ENCODE measurements around the gene AHRR.

The AHRR gene

DNA sequence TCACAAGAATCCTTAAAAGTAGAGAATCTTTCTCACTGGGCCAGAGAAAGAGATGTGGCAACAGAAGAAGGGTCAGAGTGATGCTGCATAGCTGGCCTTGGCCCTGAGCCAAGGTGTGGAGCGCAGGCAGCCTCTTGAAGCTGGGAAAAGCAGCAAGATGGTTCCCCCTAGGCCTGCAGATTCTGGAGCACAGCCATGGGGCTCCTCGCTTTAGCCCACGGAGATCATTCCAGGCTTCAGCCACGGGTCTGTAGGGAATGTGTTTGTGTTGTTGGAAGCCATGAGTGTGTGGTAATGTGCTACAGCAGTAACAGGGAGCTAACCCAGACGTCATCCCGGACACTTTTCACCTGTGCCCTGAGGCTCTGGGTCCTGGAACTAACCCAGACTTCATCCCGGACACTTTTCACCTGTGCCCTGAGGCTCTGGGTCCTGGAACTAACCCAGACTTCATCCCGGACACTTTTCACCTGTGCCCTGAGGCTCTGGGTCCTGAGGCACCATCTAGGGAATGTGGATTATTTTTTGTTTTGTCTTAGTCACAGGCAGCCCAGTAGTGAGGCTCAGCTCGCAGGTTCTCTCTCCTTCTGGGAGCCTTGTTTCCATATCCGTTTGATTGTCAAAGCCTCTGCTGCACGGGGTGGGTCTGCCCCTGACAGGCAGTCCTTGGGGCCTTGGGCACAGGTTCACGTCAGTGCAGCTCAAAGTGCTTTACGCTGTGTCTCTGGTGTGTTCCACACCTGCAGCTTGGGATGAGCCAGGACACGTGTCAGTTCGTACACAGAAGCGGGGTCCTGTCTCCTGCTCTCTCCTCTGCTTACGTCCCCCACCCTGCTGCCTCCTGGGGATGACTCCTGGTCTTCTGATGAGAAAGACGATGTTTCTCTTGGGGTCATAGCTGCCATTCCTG is 65.2 kb downstream of the AHRR start:
- Histone ChIP-seq H3K4me1 (ENCODE audit: control insufficient read depth, insufficient read depth, low read length) (no peaks in the 10 kb centered on the region), H3K9me3 (ENCODE audit: control insufficient read depth, insufficient read depth, low read length) (no peaks in the 10 kb centered on the region), H3K36me3 (ENCODE audit: control insufficient read depth, insufficient read depth, low read length) (no peaks in the 10 kb centered on the region), H3K27me3 (ENCODE audit: control insufficient read depth, insufficient read depth, low read length) (no peaks in the 10 kb centered on the region; the same call in 1 of the 2 replicates), H3K27ac (ENCODE audit: low read depth, low read length) (no peak overlapping the region), H3K9ac (ENCODE audit: low read depth, low read length) (no peak overlapping the region), H3K4me3 (ENCODE audit: low read depth, low read length) (no peak overlapping the region)

DNA sequence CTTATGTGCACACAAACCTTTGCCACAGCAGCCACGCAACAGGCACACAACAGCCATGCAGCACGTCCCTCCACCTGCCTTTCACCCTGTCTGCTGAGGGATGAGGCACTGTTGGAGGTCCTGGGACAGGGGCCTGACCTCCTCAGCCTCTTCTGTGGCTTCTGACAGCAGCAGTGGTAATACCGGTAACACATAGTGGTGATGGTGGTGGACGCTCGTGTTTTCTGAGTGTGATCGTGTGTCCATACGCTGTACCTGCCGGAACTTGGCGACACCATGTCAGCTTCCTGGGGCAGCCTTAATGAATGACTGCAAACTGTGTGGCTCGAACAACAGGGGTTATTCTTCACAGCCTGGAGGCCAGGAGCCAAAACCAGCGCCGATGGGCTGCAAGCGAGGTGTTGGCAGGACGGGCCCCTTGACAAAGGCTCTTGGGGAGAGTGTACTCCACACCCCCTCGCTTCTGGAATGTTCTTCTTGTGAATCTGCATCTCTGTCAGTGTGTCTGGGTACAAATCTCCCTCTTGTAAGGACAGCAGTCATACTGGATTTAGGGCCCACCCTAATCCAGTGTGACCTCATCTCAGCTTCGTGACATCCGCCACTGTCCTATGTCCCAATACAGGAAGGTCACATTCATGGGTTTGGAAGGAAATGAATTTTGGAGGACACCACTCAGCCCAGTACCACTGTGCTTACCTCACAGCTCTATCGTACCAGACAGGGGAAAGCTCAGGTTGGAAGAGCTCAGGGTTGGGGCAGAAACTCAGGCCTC is 66.2 kb downstream of the AHRR start:
- no peak overlapping the region for H3K4me3 ChIP-seq (ENCODE audit: low read depth, low read length)
- no peaks in the 10 kb centered on the region; the same call in 1 of the 2 replicates for H3K27me3 ChIP-seq (ENCODE audit: control insufficient read depth, insufficient read depth, low read length)
- H3K9ac ChIP-seq (ENCODE audit: low read depth, low read length), result no peak overlapping the region
- no peaks in the 10 kb centered on the region for H3K36me3 ChIP-seq (ENCODE audit: control insufficient read depth, insufficient read depth, low read length)
- H3K27ac ChIP-seq (ENCODE audit: low read depth, low read length), result no peak overlapping the region
- H3K9me3 ChIP-seq (ENCODE audit: control insufficient read depth, insufficient read depth, low read length), result no peaks in the 10 kb centered on the region
- H3K4me1 ChIP-seq (ENCODE audit: control insufficient read depth, insufficient read depth, low read length), result no peaks in the 10 kb centered on the region

- H3K27me3 ChIP-seq (ENCODE audit: control insufficient read depth, insufficient read depth, low read length), result no peaks in the 10 kb centered on the region; the same call in 1 of the 2 replicates
- H3K9ac ChIP-seq (ENCODE audit: low read depth, low read length), result no peak overlapping the region
- H3K9me3 ChIP-seq (ENCODE audit: control insufficient read depth, insufficient read depth, low read length), result no peaks in the 10 kb centered on the region
- H3K4me3 ChIP-seq (ENCODE audit: low read depth, low read length), result no peak overlapping the region
- no peaks in the 10 kb centered on the region for H3K4me1 ChIP-seq (ENCODE audit: control insufficient read depth, insufficient read depth, low read length)
- no peak overlapping the region for H3K27ac ChIP-seq (ENCODE audit: low read depth, low read length)
- no peaks in the 10 kb centered on the region for H3K36me3 ChIP-seq (ENCODE audit: control insufficient read depth, insufficient read depth, low read length)
Observed at GRCh38 chr5:388266-389196, 67.0 kb downstream of the AHRR start.

GRCh38 chr5:389197-389821 is 67.8 kb downstream of the AHRR start:
- H3K27ac ChIP-seq (ENCODE audit: low read depth, low read length), result no peak overlapping the region
- H3K4me3 ChIP-seq (ENCODE audit: low read depth, low read length), result no peak overlapping the region
- no peaks in the 10 kb centered on the region for H3K4me1 ChIP-seq (ENCODE audit: control insufficient read depth, insufficient read depth, low read length)
- no peaks in the 10 kb centered on the region for H3K9me3 ChIP-seq (ENCODE audit: control insufficient read depth, insufficient read depth, low read length)
- no peaks in the 10 kb centered on the region for H3K36me3 ChIP-seq (ENCODE audit: control insufficient read depth, insufficient read depth, low read length)
- no peaks in the 10 kb centered on the region; the same call in 1 of the 2 replicates for H3K27me3 ChIP-seq (ENCODE audit: control insufficient read depth, insufficient read depth, low read length)
- H3K9ac ChIP-seq (ENCODE audit: low read depth, low read length), result no peak overlapping the region

DNA sequence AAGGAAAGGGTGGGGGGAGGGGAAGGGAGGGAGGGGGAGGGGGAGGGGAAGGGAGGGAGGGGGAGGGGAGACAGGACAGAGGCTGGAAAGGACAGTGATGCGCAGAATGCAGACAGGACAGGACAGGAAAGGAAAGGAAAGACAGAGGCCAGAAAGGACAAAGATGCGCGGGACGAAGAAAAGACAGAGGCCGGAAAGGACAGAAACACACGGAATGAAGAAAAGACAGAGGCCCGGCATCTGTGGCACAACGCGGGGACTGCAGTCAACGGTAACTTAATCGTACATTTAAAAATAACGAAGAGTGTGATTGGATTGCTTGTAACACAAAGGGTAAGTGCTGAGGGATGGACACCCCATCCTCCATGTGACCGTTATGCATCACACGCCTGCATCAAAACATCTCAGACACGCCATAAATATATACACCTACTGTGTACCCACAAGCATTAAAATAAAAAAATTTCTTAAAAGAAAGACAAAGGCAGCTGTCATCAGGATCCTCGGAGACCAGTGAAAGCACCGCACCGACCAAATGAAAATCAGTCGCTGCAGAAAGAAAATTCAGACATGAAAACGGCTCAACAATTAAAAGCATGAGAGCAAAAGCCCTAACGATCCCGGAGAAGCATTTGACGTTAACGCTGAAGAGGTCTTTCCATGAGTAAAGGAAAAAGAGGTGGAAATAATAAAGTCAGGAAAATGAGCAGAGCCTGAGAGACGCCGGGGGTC is 68.5 kb downstream of the AHRR start:
- H3K4me1 ChIP-seq (ENCODE audit: control insufficient read depth, insufficient read depth, low read length), result no peaks in the 10 kb centered on the region
- H3K27ac ChIP-seq (ENCODE audit: low read depth, low read length), result no peak overlapping the region
- no peak overlapping the region for H3K4me3 ChIP-seq (ENCODE audit: low read depth, low read length)
- no peaks in the 10 kb centered on the region; the same call in 1 of the 2 replicates for H3K27me3 ChIP-seq (ENCODE audit: control insufficient read depth, insufficient read depth, low read length)
- no peaks in the 10 kb centered on the region for H3K36me3 ChIP-seq (ENCODE audit: control insufficient read depth, insufficient read depth, low read length)
- no peaks in the 10 kb centered on the region for H3K9me3 ChIP-seq (ENCODE audit: control insufficient read depth, insufficient read depth, low read length)
- H3K9ac ChIP-seq (ENCODE audit: low read depth, low read length), result no peak overlapping the region

- Histone ChIP-seq H3K9me3 (ENCODE audit: control insufficient read depth, insufficient read depth, low read length) (no peaks in the 10 kb centered on the region), H3K4me3 (ENCODE audit: low read depth, low read length) (no peak overlapping the region), H3K36me3 (ENCODE audit: control insufficient read depth, insufficient read depth, low read length) (no peaks in the 10 kb centered on the region), H3K27me3 (ENCODE audit: control insufficient read depth, insufficient read depth, low read length) (no peaks in the 10 kb centered on the region; the same call in 1 of the 2 replicates), H3K9ac (ENCODE audit: low read depth, low read length) (no peak overlapping the region), H3K27ac (ENCODE audit: low read depth, low read length) (no peak overlapping the region), H3K4me1 (ENCODE audit: control insufficient read depth, insufficient read depth, low read length) (no peaks in the 10 kb centered on the region)
Observed at GRCh38 chr5:390623-391491, 69.3 kb downstream of the AHRR start.

DNA sequence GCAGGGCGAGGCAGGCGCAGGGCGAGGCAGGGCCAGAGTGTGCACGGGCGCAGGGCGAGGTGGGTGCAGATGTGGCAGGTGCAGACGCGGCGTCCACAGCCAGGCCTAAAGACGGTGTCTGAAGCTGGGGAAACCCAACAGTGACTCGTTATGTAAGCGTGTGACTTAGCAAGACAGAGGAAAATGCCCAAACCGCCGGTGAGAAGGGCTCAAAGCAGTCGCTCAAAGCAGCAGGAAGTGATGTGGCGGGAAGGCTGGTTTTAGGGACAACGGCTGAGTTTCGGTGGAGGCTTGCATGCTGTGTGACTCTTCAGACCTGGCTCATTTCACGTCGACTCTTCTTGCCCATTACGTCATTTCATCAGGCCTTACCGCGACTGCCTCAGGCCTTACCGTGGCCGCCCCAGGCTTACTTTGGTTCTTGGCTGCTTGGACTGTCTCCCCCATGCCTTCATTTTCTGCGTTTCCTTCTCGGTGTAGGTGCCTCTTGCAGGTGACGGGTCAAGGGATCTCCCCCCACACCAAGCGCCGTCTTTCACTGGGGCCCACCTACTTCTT is 71.0 kb downstream of the AHRR start:
- H3K9ac ChIP-seq (ENCODE audit: low read depth, low read length), result no peak overlapping the region
- H3K36me3 ChIP-seq (ENCODE audit: control insufficient read depth, insufficient read depth, low read length), result no peaks in the 10 kb centered on the region
- no peaks in the 10 kb centered on the region for H3K27me3 ChIP-seq (ENCODE audit: control insufficient read depth, insufficient read depth, low read length)
- no peak overlapping the region for H3K4me3 ChIP-seq (ENCODE audit: low read depth, low read length)
- no peaks in the 10 kb centered on the region for H3K4me1 ChIP-seq (ENCODE audit: control insufficient read depth, insufficient read depth, low read length)
- no peaks in the 10 kb centered on the region for H3K9me3 ChIP-seq (ENCODE audit: control insufficient read depth, insufficient read depth, low read length)
- H3K27ac ChIP-seq (ENCODE audit: low read depth, low read length), result no peak overlapping the region

DNA sequence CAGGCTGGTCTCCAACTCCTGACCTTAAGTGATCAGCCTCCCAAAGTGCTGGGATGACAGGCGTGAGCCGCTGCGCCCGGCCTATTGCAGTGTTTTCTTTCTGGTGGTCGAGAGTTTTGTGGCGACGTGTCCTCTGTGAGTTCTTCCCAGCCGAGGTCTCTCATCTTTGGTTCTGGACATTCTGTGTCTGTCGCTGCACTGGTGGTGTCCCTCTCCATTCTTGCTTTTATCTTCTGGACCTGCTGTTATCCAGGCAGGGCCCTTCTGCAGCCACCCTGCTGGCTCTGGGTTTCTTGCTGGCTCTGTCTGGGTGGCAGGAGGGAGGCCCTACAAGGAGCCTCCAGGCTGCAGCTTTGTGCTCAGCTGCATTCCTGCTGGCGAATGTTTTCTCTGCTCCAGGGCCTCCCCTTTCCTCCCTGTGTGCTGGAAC is 72.3 kb downstream of the AHRR start:
- H3K4me1 ChIP-seq (ENCODE audit: control insufficient read depth, insufficient read depth, low read length), result no peaks in the 10 kb centered on the region

GRCh38 chr5:394671-395155 is 73.2 kb downstream of the AHRR start:
- no peak overlapping the region for H3K4me3 ChIP-seq (ENCODE audit: low read depth, low read length)
- H3K27ac ChIP-seq (ENCODE audit: low read depth, low read length), result no peak overlapping the region
- peaks cover 7% of the 10 kb centered on the region; the same call in 1 of the 2 replicates for H3K4me1 ChIP-seq (ENCODE audit: control insufficient read depth, insufficient read depth, low read length)
- no peaks in the 10 kb centered on the region for H3K36me3 ChIP-seq (ENCODE audit: control insufficient read depth, insufficient read depth, low read length)
- no peaks in the 10 kb centered on the region for H3K9me3 ChIP-seq (ENCODE audit: control insufficient read depth, insufficient read depth, low read length)
- no peaks in the 10 kb centered on the region for H3K27me3 ChIP-seq (ENCODE audit: control insufficient read depth, insufficient read depth, low read length)
- no peak overlapping the region for H3K9ac ChIP-seq (ENCODE audit: low read depth, low read length)

More for the DNA sequence above, 72.3 kb downstream of the AHRR start:
- H3K9ac ChIP-seq (ENCODE audit: low read depth, low read length), result no peak overlapping the region
- H3K27me3 ChIP-seq (ENCODE audit: control insufficient read depth, insufficient read depth, low read length), result no peaks in the 10 kb centered on the region
- H3K36me3 ChIP-seq (ENCODE audit: control insufficient read depth, insufficient read depth, low read length), result no peaks in the 10 kb centered on the region
- H3K4me3 ChIP-seq (ENCODE audit: low read depth, low read length), result no peak overlapping the region
- H3K27ac ChIP-seq (ENCODE audit: low read depth, low read length), result no peak overlapping the region
- no peaks in the 10 kb centered on the region for H3K9me3 ChIP-seq (ENCODE audit: control insufficient read depth, insufficient read depth, low read length)

Data from HUES48 (cell line).